HepG2 (cell line): ENCODE measurements around the gene TUBB. TPM values are rescaled to one million over a fixed set of nuclear protein-coding genes. Genes with fewer than 3 reads are reported as not detected.

Experiments used
- FIP1L1 ChIP-seq: fragments of 200-400 bp; formaldehyde crosslinking; IDR thresholded peaks from 2 replicates; pipeline ENCODE4 v1.6.1; 2018; ENCODE audit warnings: low read depth, mild to moderate bottlenecking, low read length, moderate library complexity, borderline replicate concordance; ENCODE audit not compliant: insufficient read depth
- FUBP1 ChIP-seq: sonication (generic); formaldehyde crosslinking; IDR thresholded peaks from 2 replicates; pipeline ENCODE4 v1.5.1; 2020; ENCODE audit warnings: missing genetic modification reagents, mild to moderate bottlenecking, borderline replicate concordance
- GMEB2 ChIP-seq: IDR thresholded peaks from 2 replicates; pipeline ENCODE4 v1.6.1; 2016; ENCODE audit warnings: missing biosample characterization, missing genetic modification reagents, low read depth
- IKZF4 ChIP-seq: sonication (generic); formaldehyde crosslinking; IDR thresholded peaks from 2 replicates; pipeline ENCODE4 v1.5.1; 2020; ENCODE audit warnings: borderline replicate concordance, mild to moderate bottlenecking, low read depth, missing genetic modification reagents; ENCODE audit errors: not compliant biosample characterization
- KDM5A ChIP-seq: fragments of 200-600 bp; sonication (generic); IDR thresholded peaks from 2 replicates; pipeline ENCODE4 v1.7.0; 2018; ENCODE audit warnings: antibody characterized with exemption, mild to moderate bottlenecking, low read length, borderline replicate concordance
- MEF2D ChIP-seq: sonication (generic); formaldehyde crosslinking; IDR thresholded peaks from 2 replicates; pipeline ENCODE4 v1.5.1; 2020; ENCODE audit warnings: mild to moderate bottlenecking, missing genetic modification reagents
- MYPOP ChIP-seq: sonication (generic); formaldehyde crosslinking; IDR thresholded peaks from 2 replicates; pipeline ENCODE4 v1.8.1; 2023; ENCODE audit warnings: mild to moderate bottlenecking, moderate library complexity, missing genetic modification reagents
- RXRA ChIP-seq: sonication (generic); formaldehyde crosslinking; IDR thresholded peaks from 2 replicates; pipeline ENCODE4 v1.5.1; 2020; ENCODE audit warnings: missing genetic modification reagents
- SALL1 ChIP-seq: sonication (generic); formaldehyde crosslinking; IDR thresholded peaks from 2 replicates; pipeline ENCODE4 v1.8.0; 2022; ENCODE audit warnings: mild to moderate bottlenecking, missing genetic modification reagents
- SMARCE1 ChIP-seq: fragments of 450-650 bp; IDR thresholded peaks from 2 replicates; pipeline ENCODE4 v1.6.1; 2017; ENCODE audit warnings: borderline replicate concordance
- YEATS2 ChIP-seq: sonication (generic); formaldehyde crosslinking; IDR thresholded peaks from 2 replicates; pipeline ENCODE4 v1.4.0; 2020; ENCODE audit warnings: missing genetic modification reagents, borderline replicate concordance
- ZNF354B ChIP-seq: sonication (generic); formaldehyde crosslinking; IDR thresholded peaks from 2 replicates; pipeline ENCODE4 v1.8.0; 2022; ENCODE audit warnings: mild to moderate bottlenecking, missing genetic modification reagents
- ZNF446 ChIP-seq: sonication (generic); formaldehyde crosslinking; IDR thresholded peaks from 2 replicates; pipeline ENCODE4 v1.5.0; 2020; ENCODE audit warnings: mild to moderate bottlenecking, missing genetic modification reagents
- ZNF678 ChIP-seq: sonication (generic); formaldehyde crosslinking; IDR thresholded peaks from 2 replicates; pipeline ENCODE4 v1.4.0; 2020; ENCODE audit warnings: mild to moderate bottlenecking, missing genetic modification reagents
- ZNF773 ChIP-seq: sonication (generic); formaldehyde crosslinking; IDR thresholded peaks from 2 replicates; pipeline ENCODE4 v1.4.0; 2020; ENCODE audit warnings: missing genetic modification reagents, borderline replicate concordance
- ZNF781 ChIP-seq: sonication (generic); formaldehyde crosslinking; IDR thresholded peaks from 2 replicates; pipeline ENCODE4 v1.5.1; 2020; ENCODE audit warnings: borderline replicate concordance, mild to moderate bottlenecking, missing genetic modification reagents; ENCODE audit errors: not compliant biosample characterization
- ZNF784 ChIP-seq: sonication (generic); formaldehyde crosslinking; IDR thresholded peaks from 2 replicates; pipeline ENCODE4 v1.5.1; 2020; ENCODE audit warnings: missing genetic modification reagents, mild to moderate bottlenecking, borderline replicate concordance
- polyA plus RNA-seq, 8 experiments: library from polyadenylated mRNA; depleted of rRNA in 3 of 8; stranded (reverse) in 7 of 8; unstranded in 1 of 8; fragments of >200 nt; fragmentation: Illumina TruSeq in 4 of 8; extraction: Trizol in 4 of 8; gene quantifications; 2 replicates each; pipeline versions ENCODE4 v1.2.1 to v1.2.3, GENCODE V29; 2011 to 2016; ENCODE audit warnings: low read depth in 4 of 8, missing spikeins in 1 of 8, mixed read lengths in 1 of 8; ENCODE audit not compliant: insufficient read depth in 1 of 8
- total RNA-seq, 5 experiments: library from RNA; depleted of rRNA; stranded (reverse); fragments of >200 nt; fragmentation: Illumina TruSeq; extraction: Trizol; gene quantifications; 2 replicates each; pipeline ENCODE4 v1.2.3, GENCODE V29; 2016; ENCODE audit warnings: low read depth in 1 of 5
- TF ChIP-seq, protein P1 (sequence below): sonication (generic); formaldehyde crosslinking; IDR thresholded peaks from 2 replicates; pipeline ENCODE4 v1.4.0; 2020; ENCODE audit warnings: low read depth, missing genetic modification reagents

The TUBB gene
- total and polyA plus RNA-seq, 2 of the 13 experiments (the other 11 are each of a cell fraction or from before 2014, with no cell fraction given) = 911 to 1,163 TPM

DNA sequence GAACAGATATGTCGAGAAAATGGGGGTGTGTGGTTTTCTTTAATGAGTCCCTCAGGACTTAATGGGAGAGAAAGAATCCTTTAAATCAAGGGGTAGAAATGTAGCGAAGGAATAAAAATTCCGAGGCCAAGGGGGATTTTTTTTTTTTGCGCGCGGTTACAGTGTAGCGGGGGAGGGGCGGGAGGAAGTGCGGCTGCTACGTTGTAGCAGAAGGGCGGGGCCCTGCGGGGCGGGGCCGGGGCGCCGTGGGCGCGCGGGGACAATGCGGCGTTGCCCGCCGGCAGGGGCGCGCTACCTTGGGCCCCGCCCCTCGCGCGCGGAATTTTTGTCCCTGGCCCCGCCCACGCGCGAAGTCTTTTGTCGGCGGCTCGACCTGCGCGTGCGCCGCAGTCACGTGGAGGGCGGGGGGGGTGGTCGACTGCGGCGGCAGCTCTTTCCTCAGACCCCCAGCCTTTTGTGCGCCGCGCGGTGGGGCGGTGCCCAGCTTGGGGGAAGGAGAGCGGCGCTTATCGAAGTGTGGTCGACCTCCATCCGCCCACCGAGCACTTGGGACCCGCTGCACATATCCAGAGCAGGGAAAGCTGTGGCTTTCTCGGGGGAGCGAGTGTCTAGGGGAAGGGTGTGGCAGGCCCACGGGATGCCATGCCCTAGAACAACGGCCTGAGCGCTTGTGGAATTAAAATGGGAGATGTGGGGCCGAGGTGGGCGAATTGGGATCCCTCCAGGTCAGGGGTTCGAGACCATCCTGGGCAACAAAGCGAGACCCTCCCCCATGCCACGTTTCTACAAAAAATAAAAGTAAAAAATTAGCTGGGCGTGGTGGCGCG, 1.3 kb downstream of the TUBB start (continued):
- TF ChIP-seq ZNF678 (no peak; the same call in 1 of the 2 replicates), GMEB2 (CRISPR knock-in tag) (no peak), SALL1 (CRISPR knock-in tag) (peak; percentile 86), KDM5A (peak; percentile 74), FUBP1 (CRISPR knock-in tag) (peak; percentile 19; the same call in 1 of the 2 replicates), ZNF446 (CRISPR knock-in tag) (no peak), FIP1L1 (no peak), MYPOP (CRISPR knock-in tag) (peak; percentile 31; the same call in 1 of the 2 replicates), RXRA (peak; percentile 74), ZNF781 (CRISPR knock-in tag) (no peak), ZNF784 (CRISPR knock-in tag) (0 out of 2 replicates have a peak, but pooled peaks have one; percentile 12), YEATS2 (CRISPR knock-in tag) (peak; percentile 86), ZNF354B (no peak), ZNF773 (CRISPR knock-in tag) (no peak), MEF2D (CRISPR knock-in tag) (no peak), IKZF4 (no peak), SMARCE1 (no peak)
- TF ChIP-seq, protein P1, sequence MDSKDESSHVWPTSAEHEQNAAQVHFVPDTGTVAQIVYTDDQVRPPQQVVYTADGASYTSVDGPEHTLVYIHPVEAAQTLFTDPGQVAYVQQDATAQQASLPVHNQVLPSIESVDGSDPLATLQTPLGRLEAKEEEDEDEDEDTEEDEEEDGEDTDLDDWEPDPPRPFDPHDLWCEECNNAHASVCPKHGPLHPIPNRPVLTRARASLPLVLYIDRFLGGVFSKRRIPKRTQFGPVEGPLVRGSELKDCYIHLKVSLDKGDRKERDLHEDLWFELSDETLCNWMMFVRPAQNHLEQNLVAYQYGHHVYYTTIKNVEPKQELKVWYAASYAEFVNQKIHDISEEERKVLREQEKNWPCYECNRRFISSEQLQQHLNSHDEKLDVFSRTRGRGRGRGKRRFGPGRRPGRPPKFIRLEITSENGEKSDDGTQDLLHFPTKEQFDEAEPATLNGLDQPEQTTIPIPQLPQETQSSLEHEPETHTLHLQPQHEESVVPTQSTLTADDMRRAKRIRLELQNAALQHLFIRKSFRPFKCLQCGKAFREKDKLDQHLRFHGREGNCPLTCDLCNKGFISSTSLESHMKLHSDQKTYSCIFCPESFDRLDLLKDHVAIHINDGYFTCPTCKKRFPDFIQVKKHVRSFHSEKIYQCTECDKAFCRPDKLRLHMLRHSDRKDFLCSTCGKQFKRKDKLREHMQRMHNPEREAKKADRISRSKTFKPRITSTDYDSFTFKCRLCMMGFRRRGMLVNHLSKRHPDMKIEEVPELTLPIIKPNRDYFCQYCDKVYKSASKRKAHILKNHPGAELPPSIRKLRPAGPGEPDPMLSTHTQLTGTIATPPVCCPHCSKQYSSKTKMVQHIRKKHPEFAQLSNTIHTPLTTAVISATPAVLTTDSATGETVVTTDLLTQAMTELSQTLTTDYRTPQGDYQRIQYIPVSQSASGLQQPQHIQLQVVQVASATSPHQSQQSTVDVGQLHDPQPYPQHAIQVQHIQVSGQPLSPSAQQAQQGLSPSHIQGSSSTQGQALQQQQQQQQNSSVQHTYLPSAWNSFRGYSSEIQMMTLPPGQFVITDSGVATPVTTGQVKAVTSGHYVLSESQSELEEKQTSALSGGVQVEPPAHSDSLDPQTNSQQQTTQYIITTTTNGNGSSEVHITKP (CRISPR knock-in tag) = 0 out of 2 replicates have a peak, but pooled peaks have one; percentile 60
